ENCODE measurements around the gene GLI3.

GRCh38 chr7:41999736-42000283 lies 237.2 kb downstream of the GLI3 start:
- TF ChIP-seq CTCF (IDR thresholded peaks at IDR 0.05; ENCODE audit: control extremely low read depth in 1 of 3, insufficient read depth in 1 of 3, low read depth in 1 of 3, low read length in 3 of 3) (no peak), CBX8 (IDR thresholded peaks at IDR 0.05; ENCODE audit: borderline replicate concordance, low read depth, low read length) (no peak), BACH1 (IDR thresholded peaks at IDR 0.05; ENCODE audit: low read length) (no peak), EGR1 (IDR thresholded peaks at IDR 0.05; ENCODE audit: borderline replicate concordance, low read depth, low read length) (no peak), CREB1 (IDR thresholded peaks at IDR 0.05) (no peak), NRF1 (IDR thresholded peaks at IDR 0.05; ENCODE audit: low read depth, low read length) (no peak), MAX (IDR thresholded peaks at IDR 0.05) (no peak), RAD21 (IDR thresholded peaks at IDR 0.05 in 1 of 2, conservative IDR thresholded peaks at IDR 0.05 in 1 of 2; ENCODE audit: low read depth in 2 of 2, low read length in 2 of 2) (no peak), POLR2A (IDR thresholded peaks at IDR 0.05; ENCODE audit: control extremely low read depth in 1 of 2, low read depth in 2 of 2, low read length in 2 of 2) (no peak), EP300 (IDR thresholded peaks at IDR 0.05; ENCODE audit: borderline replicate concordance in 1 of 2, low read depth in 2 of 2, low read length in 2 of 2) (no peak), TAF1 (IDR thresholded peaks at IDR 0.05; ENCODE audit: low read depth, low read length) (no peak)
